Stimulated activated CD8-positive, alpha-beta memory T cell treated with anti-CD3 and anti-CD28 coated beads, Interleukin-4, amount 100 ng/mL, for 24 hours (primary cell): ENCODE measurements around the gene ARL5C.

Experiments used
- DNase-seq: peaks from one replicate; pipeline ENCODE4 v3.0.0-alpha.2; 2020; ENCODE audit warnings: low read depth

ARL5C gene

GRCh38 chr17:39165841-39166349 is at the start of gene ARL5C:
ARL5C (minus strand) TSS chr17:39166161; CDS start chr17:39165760, 401 bp downstream.
- no peak for DNase-seq

- no peak for DNase-seq
Observed at GRCh38 chr17:39213852-39214251, 47.9 kb upstream of the ARL5C start.

GRCh38 chr17:39212841-39213480 is 47.0 kb upstream of the ARL5C start:
- DNase-seq, result no peak

- DNase-seq, result no peak
Observed at GRCh38 chr17:39212195-39212810, 46.3 kb upstream of the ARL5C start.

- no peak for DNase-seq
Observed at GRCh38 chr17:39210093-39210434, 44.1 kb upstream of the ARL5C start.

- DNase-seq, result peak; percentile 73
Observed at GRCh38 chr17:39209317-39210092, 43.5 kb upstream of the ARL5C start.

GRCh38 chr17:39208893-39209292 is 42.9 kb upstream of the ARL5C start:
- no peak for DNase-seq

GRCh38 chr17:39208136-39208535 is 42.2 kb upstream of the ARL5C start:
- DNase-seq, result no peak

- DNase-seq, result no peak
Observed at GRCh38 chr17:39205112-39205526, 39.2 kb upstream of the ARL5C start.

- no peak for DNase-seq
Observed at GRCh38 chr17:39204245-39204644, 38.3 kb upstream of the ARL5C start.

GRCh38 chr17:39200957-39201510 is 35.1 kb upstream of the ARL5C start:
- no peak for DNase-seq

- peak; percentile 62 for DNase-seq
Observed at GRCh38 chr17:39200070-39200879, 34.3 kb upstream of the ARL5C start, which contains the start of gene RPL19. RPL19 (plus strand) TSS chr17:39200283; CDS start chr17:39200345, 62 bp downstream.

- DNase-seq, result peak; percentile 81
Observed at GRCh38 chr17:39199820-39200069, 33.8 kb upstream of the ARL5C start.

- DNase-seq, result no peak
Observed at GRCh38 chr17:39198186-39198566, 32.2 kb upstream of the ARL5C start.

- DNase-seq, result peak; percentile 58
Observed at GRCh38 chr17:39197380-39198185, 31.6 kb upstream of the ARL5C start, which contains the start of gene CACNB1. CACNB1 (minus strand) TSS chr17:39197669; CDS start chr17:39197495, 174 bp downstream.

GRCh38 chr17:39196808-39197291 is 30.9 kb upstream of the ARL5C start:
- DNase-seq, result no peak

- DNase-seq, result no peak
Observed at GRCh38 chr17:39196241-39196807, 30.4 kb upstream of the ARL5C start.

GRCh38 chr17:39195568-39196160 is 29.7 kb upstream of the ARL5C start:
- DNase-seq, result no peak

GRCh38 chr17:39194985-39195524 is 29.1 kb upstream of the ARL5C start:
- no peak for DNase-seq
